Activated naive CD4-positive, alpha-beta T cell treated with anti-CD3 and anti-CD28 coated beads, Interleukin-2, amount 50 U/mL, for 24 hours (primary cell): ENCODE measurements around the gene RSAD2.
"Not testable (repeated sequence)": the region's sequence is repeated elsewhere in the genome, so short reads cannot be mapped to it uniquely, and the experiment has no call there.

Experiments used
- H3K27ac Mint-ChIP-seq: one replicate; pipeline ENCODE4 v1.8.0; 2021; ENCODE audit warnings: mild to moderate bottlenecking, mixed read lengths
- H3K27me3 Mint-ChIP-seq: one replicate; pipeline ENCODE4 v1.8.0; 2021; ENCODE audit warnings: mixed read lengths
- H3K36me3 Mint-ChIP-seq: one replicate; pipeline ENCODE4 v1.8.0; 2021; ENCODE audit warnings: mixed read lengths
- H3K4me1 Mint-ChIP-seq: one replicate; pipeline ENCODE4 v1.8.0; 2021; ENCODE audit warnings: mixed read lengths
- H3K4me3 Mint-ChIP-seq: one replicate; pipeline ENCODE4 v1.8.0; 2021; ENCODE audit warnings: mild to moderate bottlenecking, mixed read lengths
- H3K9me3 Mint-ChIP-seq: one replicate; pipeline ENCODE4 v1.8.0; 2021; ENCODE audit warnings: mixed read lengths

Gene RSAD2

GRCh38 chr2:6935652-6936020 is 58.1 kb downstream of the RSAD2 start:
- not testable (repeated sequence) for H3K9me3 Mint-ChIP-seq, H3K27me3 Mint-ChIP-seq, H3K36me3 Mint-ChIP-seq, H3K4me3 Mint-ChIP-seq
- Mint-ChIP-seq H3K27ac (peak overlapping the region; percentile 19), H3K4me1 (peaks cover 74% of the 10 kb centered on the region)

- H3K36me3 Mint-ChIP-seq, result peaks cover 13% of the 10 kb centered on the region
- no peaks in the 10 kb centered on the region for H3K27me3 Mint-ChIP-seq
- no peak overlapping the region for H3K4me3 Mint-ChIP-seq
- H3K9me3 Mint-ChIP-seq, result no peaks in the 10 kb centered on the region
- peaks cover 81% of the 10 kb centered on the region for H3K4me1 Mint-ChIP-seq
- H3K27ac Mint-ChIP-seq, result no peak overlapping the region
These were observed 59.6 kb downstream of the RSAD2 start for GRCh38 chr2:6937157-6937556.

- Mint-ChIP-seq H3K9me3 (no peaks in the 10 kb centered on the region), H3K36me3 (peaks cover 15% of the 10 kb centered on the region), H3K4me3 (no peak overlapping the region), H3K27ac (no peak overlapping the region), H3K4me1 (peaks cover 80% of the 10 kb centered on the region), H3K27me3 (no peaks in the 10 kb centered on the region)
These were observed 60.0 kb downstream of the RSAD2 start for GRCh38 chr2:6937582-6937981.

GRCh38 chr2:6939071-6939470 is 61.5 kb downstream of the RSAD2 start:
- H3K9me3 Mint-ChIP-seq, result no peaks in the 10 kb centered on the region
- no peaks in the 10 kb centered on the region for H3K27me3 Mint-ChIP-seq
- H3K36me3 Mint-ChIP-seq, result peaks cover 22% of the 10 kb centered on the region
- peaks cover 78% of the 10 kb centered on the region for H3K4me1 Mint-ChIP-seq
- H3K27ac Mint-ChIP-seq, result no peak overlapping the region
- H3K4me3 Mint-ChIP-seq, result no peak overlapping the region

GRCh38 chr2:6940820-6941219 is 63.2 kb downstream of the RSAD2 start:
- H3K27me3 Mint-ChIP-seq, result no peaks in the 10 kb centered on the region
- no peaks in the 10 kb centered on the region for H3K9me3 Mint-ChIP-seq
- peaks cover 76% of the 10 kb centered on the region for H3K4me1 Mint-ChIP-seq
- peaks cover 29% of the 10 kb centered on the region for H3K36me3 Mint-ChIP-seq
- no peak overlapping the region for H3K27ac Mint-ChIP-seq
- H3K4me3 Mint-ChIP-seq, result no peak overlapping the region

DNA sequence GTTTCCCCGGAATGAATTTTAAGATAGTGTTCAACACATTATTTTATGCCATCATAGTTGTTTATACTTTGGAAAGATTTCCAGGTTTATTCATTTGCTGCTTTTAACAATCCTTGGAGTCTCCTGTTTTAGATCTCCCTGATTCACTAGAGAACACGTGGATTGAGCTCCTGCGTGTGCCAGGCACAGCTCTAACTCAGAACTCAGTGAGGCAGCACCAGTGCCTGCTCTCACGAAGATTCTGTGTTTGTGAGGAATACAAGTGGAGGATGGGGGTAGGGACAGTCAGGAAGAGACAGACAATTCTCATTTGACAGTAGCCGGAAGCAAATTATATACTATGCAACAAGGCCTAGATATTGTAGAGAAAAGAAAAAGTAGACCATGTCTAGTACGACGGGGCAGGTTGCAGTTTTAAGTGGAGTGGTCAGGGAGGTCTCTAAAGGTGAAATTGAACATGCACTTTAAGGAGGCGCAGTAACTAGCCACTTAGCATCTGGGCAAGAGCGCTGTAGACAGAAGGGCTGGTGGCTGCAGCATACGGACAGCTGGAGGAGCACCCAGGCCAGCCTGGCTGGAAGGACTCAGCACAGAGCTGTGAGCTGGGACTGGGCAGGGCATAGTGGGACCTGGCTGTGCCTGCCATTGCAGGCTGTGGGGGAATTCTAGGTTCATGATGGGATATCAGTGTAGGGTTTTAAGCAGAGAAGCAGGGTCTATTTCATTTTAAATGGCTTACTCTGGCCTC is 63.9 kb downstream of the RSAD2 start:
- Mint-ChIP-seq H3K4me3 (no peak overlapping the region), H3K27me3 (no peaks in the 10 kb centered on the region), H3K9me3 (no peaks in the 10 kb centered on the region), H3K4me1 (peaks cover 72% of the 10 kb centered on the region), H3K27ac (peak overlapping the region; percentile 43), H3K36me3 (peaks cover 30% of the 10 kb centered on the region)

DNA sequence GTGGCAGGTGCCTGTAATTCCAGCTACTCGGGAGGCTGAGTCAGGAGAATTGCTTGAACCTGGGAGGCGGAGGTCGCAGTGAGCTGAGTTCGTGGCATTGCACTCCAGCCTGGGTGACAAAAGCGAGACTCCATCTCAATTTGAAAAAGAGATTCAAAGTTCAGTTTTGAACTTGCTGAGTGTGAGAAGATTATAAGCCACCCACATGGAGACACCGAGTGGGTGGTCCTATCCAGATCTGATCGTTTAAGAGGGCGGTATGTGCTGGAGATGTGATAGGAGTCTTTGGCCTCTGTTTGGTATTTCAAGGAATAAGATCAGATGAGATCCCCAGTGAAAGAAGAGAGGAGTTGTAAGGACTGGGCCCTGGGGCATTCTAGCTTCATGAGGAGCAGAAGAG is 65.3 kb downstream of the RSAD2 start:
- peak overlapping the region; percentile 44 for H3K27ac Mint-ChIP-seq
- H3K27me3 Mint-ChIP-seq, result no peaks in the 10 kb centered on the region
- H3K4me1 Mint-ChIP-seq, result peaks cover 68% of the 10 kb centered on the region
- no peak overlapping the region for H3K4me3 Mint-ChIP-seq
- H3K9me3 Mint-ChIP-seq, result no peaks in the 10 kb centered on the region
- H3K36me3 Mint-ChIP-seq, result peaks cover 31% of the 10 kb centered on the region

DNA sequence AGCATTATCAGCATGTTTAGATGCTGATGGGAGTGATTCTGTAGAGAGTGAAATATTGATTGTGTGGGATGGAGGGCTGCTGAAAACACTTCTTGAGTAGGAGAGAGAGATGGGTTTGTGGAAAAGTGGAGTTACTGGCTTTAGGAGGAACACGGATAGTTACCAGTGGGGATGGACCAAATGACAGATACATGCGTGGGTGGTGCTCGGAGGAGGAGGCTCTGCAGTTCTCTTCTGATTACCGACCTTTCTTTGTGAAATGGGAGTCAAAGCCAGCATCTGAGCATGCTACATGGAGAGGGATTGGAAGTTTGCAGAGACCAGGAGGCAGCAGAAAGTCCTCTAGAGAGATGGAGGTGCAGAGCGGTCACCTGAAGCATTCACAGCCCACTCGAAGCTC is 65.9 kb downstream of the RSAD2 start:
- peaks cover 70% of the 10 kb centered on the region for H3K4me1 Mint-ChIP-seq
- H3K9me3 Mint-ChIP-seq, result no peaks in the 10 kb centered on the region
- H3K27me3 Mint-ChIP-seq, result no peaks in the 10 kb centered on the region
- H3K4me3 Mint-ChIP-seq, result no peak overlapping the region
- H3K27ac Mint-ChIP-seq, result no peak overlapping the region
- peaks cover 33% of the 10 kb centered on the region for H3K36me3 Mint-ChIP-seq

- H3K4me3 Mint-ChIP-seq, result no peak overlapping the region
- no peak overlapping the region for H3K27ac Mint-ChIP-seq
- peaks cover 33% of the 10 kb centered on the region for H3K36me3 Mint-ChIP-seq
- no peaks in the 10 kb centered on the region for H3K27me3 Mint-ChIP-seq
- H3K9me3 Mint-ChIP-seq, result no peaks in the 10 kb centered on the region
- peaks cover 70% of the 10 kb centered on the region for H3K4me1 Mint-ChIP-seq
These were observed 66.4 kb downstream of the RSAD2 start for GRCh38 chr2:6943971-6944370.

DNA sequence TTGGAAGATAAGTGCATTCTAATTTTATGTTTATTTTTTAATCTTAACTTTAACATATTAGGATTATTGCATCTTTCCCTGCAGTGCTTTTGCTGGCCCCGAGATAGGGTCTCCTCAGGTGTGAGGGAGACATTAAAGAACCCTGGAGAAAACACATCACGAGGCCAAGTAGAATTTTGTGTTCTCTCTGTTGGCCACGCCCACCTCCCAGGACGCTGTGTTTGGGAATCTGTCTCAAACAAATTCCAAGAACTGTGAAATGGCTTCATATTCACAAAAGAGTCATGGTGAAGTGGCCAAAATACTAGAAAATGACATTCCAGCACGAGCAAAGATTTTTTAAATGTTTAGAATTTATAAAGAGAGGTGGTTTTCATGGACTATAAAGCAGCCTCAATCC is 67.0 kb downstream of the RSAD2 start:
- peak overlapping the region; percentile 46 for H3K27ac Mint-ChIP-seq
- H3K4me3 Mint-ChIP-seq, result no peak overlapping the region
- H3K9me3 Mint-ChIP-seq, result no peaks in the 10 kb centered on the region
- peaks cover 70% of the 10 kb centered on the region for H3K4me1 Mint-ChIP-seq
- peaks cover 33% of the 10 kb centered on the region for H3K36me3 Mint-ChIP-seq
- no peaks in the 10 kb centered on the region for H3K27me3 Mint-ChIP-seq

GRCh38 chr2:6945087-6945813 is 67.7 kb downstream of the RSAD2 start:
- Mint-ChIP-seq H3K36me3 (peaks cover 33% of the 10 kb centered on the region), H3K27ac (peak overlapping the region; percentile 91), H3K4me3 (no peak overlapping the region), H3K4me1 (peaks cover 73% of the 10 kb centered on the region), H3K27me3 (no peaks in the 10 kb centered on the region), H3K9me3 (no peaks in the 10 kb centered on the region)

DNA sequence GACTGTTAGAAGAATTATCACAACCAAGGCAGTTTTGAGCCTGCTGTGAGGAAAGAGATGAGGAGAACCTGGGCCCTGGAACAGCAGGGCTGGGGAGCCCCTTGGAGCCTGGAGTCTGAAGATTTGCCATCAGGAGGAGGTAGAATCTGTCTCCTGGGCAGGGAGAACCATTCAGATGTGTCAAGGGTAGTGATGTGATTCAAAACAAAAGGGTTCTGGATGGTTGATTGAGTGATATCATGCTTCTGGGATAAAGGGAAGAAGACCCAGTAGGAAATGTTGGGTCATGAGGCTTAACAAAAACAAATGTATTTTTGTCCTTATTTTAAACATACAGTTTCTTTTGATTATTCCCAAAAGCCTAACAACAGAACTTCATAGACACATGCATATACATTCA is 68.2 kb downstream of the RSAD2 start:
- H3K27ac Mint-ChIP-seq, result peak overlapping the region; percentile 91
- H3K4me3 Mint-ChIP-seq, result no peak overlapping the region
- H3K9me3 Mint-ChIP-seq, result no peaks in the 10 kb centered on the region
- no peaks in the 10 kb centered on the region for H3K27me3 Mint-ChIP-seq
- H3K4me1 Mint-ChIP-seq, result peaks cover 77% of the 10 kb centered on the region
- peaks cover 35% of the 10 kb centered on the region for H3K36me3 Mint-ChIP-seq

GRCh38 chr2:6946722-6947121 is 69.1 kb downstream of the RSAD2 start:
- no peaks in the 10 kb centered on the region for H3K27me3 Mint-ChIP-seq
- no peak overlapping the region for H3K4me3 Mint-ChIP-seq
- no peak overlapping the region for H3K27ac Mint-ChIP-seq
- H3K36me3 Mint-ChIP-seq, result peaks cover 27% of the 10 kb centered on the region
- H3K9me3 Mint-ChIP-seq, result no peaks in the 10 kb centered on the region
- H3K4me1 Mint-ChIP-seq, result peaks cover 77% of the 10 kb centered on the region
